Peyer's patch (tissue), 4 donors: ENCODE results near the gene RASA3. TPM values are rescaled to one million over a fixed set of nuclear protein-coding genes. Genes with fewer than 3 reads are reported as not detected.

Source experiments
- DNase-seq, 3 donors: peaks; one replicate each; pipeline ENCODE4 v3.0.0-alpha.2; 2017 to 2019
- H3K27ac ChIP-seq, 4 donors: fragments of 200-600 bp; sonication (generic); one replicate each; pipeline ENCODE4 v1.5.1; 2016 to 2019
- H3K27me3 ChIP-seq, 2 donors: fragments of 200-600 bp; sonication (generic); one replicate each; pipeline ENCODE4 v1.5.1; 2019
- H3K36me3 ChIP-seq, 3 donors: fragments of 200-600 bp; sonication (generic); one replicate each; pipeline ENCODE4 v1.5.1; 2016 to 2019
- H3K4me1 ChIP-seq, 4 donors: fragments of 200-600 bp; sonication (generic); one replicate each; pipeline ENCODE4 v1.5.1; 2016 to 2019
- H3K4me3 ChIP-seq, 4 donors: fragments of 200-600 bp; sonication (generic); 1 replicate in 3 of 4; 2 replicates in 1 of 4; pipeline ENCODE4 v1.5.1; 2016 to 2019; ENCODE audit warnings: mild to moderate bottlenecking in 1 of 4
- H3K9me3 ChIP-seq, 4 donors: fragments of 200-600 bp; sonication (generic); one replicate each; pipeline ENCODE4 v1.5.1; 2016 to 2019; ENCODE audit warnings: mild to moderate bottlenecking in 1 of 4
- CTCF ChIP-seq, 6 experiments: fragments of 450-650 bp in 4 of 6; fragments of 200-600 bp in 2 of 6; sonication (generic) in 1 of 6; IDR thresholded peaks; one replicate each; pipeline ENCODE4 v1.5.1; 2017 to 2019; ENCODE audit warnings: antibody characterized with exemption in 6 of 6, mild to moderate bottlenecking in 3 of 6, moderate library complexity in 1 of 6
- POLR2A ChIP-seq, 2 donors: fragments of 450-650 bp; IDR thresholded peaks; one replicate each; pipeline ENCODE4 v1.5.1; 2017; ENCODE audit warnings: antibody characterized with exemption in 2 of 2, mild to moderate bottlenecking in 2 of 2, moderate library complexity in 2 of 2
- total RNA-seq, 4 donors: library from RNA; depleted of rRNA; stranded (reverse); fragments of >200 nt; gene quantifications; one replicate each; pipeline ENCODE4 v1.1.0, GENCODE V29; 2016

Gene RASA3
- total RNA-seq, 4 donors from 2014 or later = 3.5 to 41.3 (median 6.9) TPM

GRCh38 chr13:114148521-114148855 is 16.1 kb upstream of the RASA3 start:
- no peak for TF ChIP-seq CTCF (IDR thresholded peaks at IDR 0.05)
- TF ChIP-seq POLR2A (IDR thresholded peaks at IDR 0.05) = no peak
- peak; percentile 50 to 91 (median 78) for DNase-seq

GRCh38 chr13:114147803-114148520 is 15.5 kb upstream of the RASA3 start:
- H3K4me3 ChIP-seq = no peak overlapping the region
- peaks cover 0 to 20% (median 10%) of the 10 kb centered on the region in 4 donors for H3K4me1 ChIP-seq
- DNase-seq = peak in 1 of 3 donors; percentile 45
- H3K36me3 ChIP-seq = no peaks in the 10 kb centered on the region
- no peak for TF ChIP-seq POLR2A (IDR thresholded peaks at IDR 0.05)
- no peak for TF ChIP-seq CTCF (IDR thresholded peaks at IDR 0.05)
- H3K27me3 ChIP-seq = no peaks in the 10 kb centered on the region
- no peaks in the 10 kb centered on the region for H3K9me3 ChIP-seq
- peak overlapping the region in 3 of 4 donors; percentile 38 to 68 (median 63) for H3K27ac ChIP-seq

More at GRCh38 chr13:114148521-114148855, 16.1 kb upstream of the RASA3 start:
- H3K27ac ChIP-seq = peak overlapping the region in 3 of 4 donors; percentile 38 to 68 (median 63)
- H3K4me1 ChIP-seq = peaks cover 0 to 17% (median 7%) of the 10 kb centered on the region in 4 donors
- no peaks in the 10 kb centered on the region for H3K36me3 ChIP-seq
- no peak overlapping the region for H3K4me3 ChIP-seq
- H3K9me3 ChIP-seq = no peaks in the 10 kb centered on the region
- no peaks in the 10 kb centered on the region for H3K27me3 ChIP-seq

- Histone ChIP-seq H3K27me3 (no peaks in the 10 kb centered on the region), H3K4me1 (peaks cover 0 to 33% (median 16%) of the 10 kb centered on the region in 4 donors), H3K27ac (peak overlapping the region in 1 of 4 donors; percentile 42), H3K9me3 (no peaks in the 10 kb centered on the region), H3K4me3 (no peak overlapping the region), H3K36me3 (no peaks in the 10 kb centered on the region)
- no peak for TF ChIP-seq CTCF (IDR thresholded peaks at IDR 0.05)
- TF ChIP-seq POLR2A (IDR thresholded peaks at IDR 0.05) = no peak
- peak in 1 of 3 donors; percentile 50 for DNase-seq
Observed at GRCh38 chr13:114146629-114147028, 14.2 kb upstream of the RASA3 start.

- Histone ChIP-seq H3K4me1 (peaks cover 0 to 35% (median 15%) of the 10 kb centered on the region in 4 donors), H3K27me3 (no peaks in the 10 kb centered on the region), H3K9me3 (no peaks in the 10 kb centered on the region), H3K4me3 (no peak overlapping the region), H3K27ac (peak overlapping the region in 1 of 4 donors; percentile 42), H3K36me3 (no peaks in the 10 kb centered on the region)
- DNase-seq = peak in 1 of 3 donors; percentile 27
- TF ChIP-seq POLR2A (IDR thresholded peaks at IDR 0.05) (no peak), CTCF (IDR thresholded peaks at IDR 0.05) (no peak)
Observed at GRCh38 chr13:114146173-114146572, 13.8 kb upstream of the RASA3 start.

- Histone ChIP-seq H3K4me3 (no peak overlapping the region), H3K9me3 (no peaks in the 10 kb centered on the region), H3K36me3 (no peaks in the 10 kb centered on the region), H3K4me1 (peaks cover 0 to 40% (median 15%) of the 10 kb centered on the region in 4 donors), H3K27me3 (no peaks in the 10 kb centered on the region), H3K27ac (no peak overlapping the region)
- peak in 2 of 3 donors; percentile 27 to 39 for DNase-seq
- TF ChIP-seq CTCF (IDR thresholded peaks at IDR 0.05) = no peak
- no peak for TF ChIP-seq POLR2A (IDR thresholded peaks at IDR 0.05)
Observed at GRCh38 chr13:114145722-114146121, 13.3 kb upstream of the RASA3 start.
